Inflammatory macrophage treated with lipopolysaccharide for 4 hours (primary cell): ENCODE measurements around the gene E2F8.

Source experiments
- DNase-seq: peaks from one replicate; pipeline ENCODE4 v3.0.0-alpha.2; 2020

Gene E2F8

DNA sequence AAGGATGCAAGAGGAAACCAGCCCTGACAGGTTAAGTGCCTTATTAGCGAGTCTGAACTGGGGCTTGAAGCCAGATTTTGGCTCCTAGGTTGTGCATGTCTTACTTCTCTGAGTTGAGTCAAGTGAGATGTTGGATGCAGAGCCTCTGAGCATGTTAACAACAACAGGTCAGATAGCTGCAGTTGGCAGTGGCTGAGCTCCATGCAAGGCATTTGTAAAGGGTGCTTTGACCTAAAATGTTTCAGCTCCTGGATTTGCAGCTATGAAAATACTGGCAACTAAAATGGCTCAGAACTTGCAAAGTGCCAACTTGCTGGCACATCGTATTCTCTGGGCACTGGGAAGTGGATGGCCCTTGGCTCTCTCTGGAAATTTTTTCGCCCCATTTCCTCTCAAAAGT is 22.5 kb downstream of the E2F8 start:
- no peak for DNase-seq

DNA sequence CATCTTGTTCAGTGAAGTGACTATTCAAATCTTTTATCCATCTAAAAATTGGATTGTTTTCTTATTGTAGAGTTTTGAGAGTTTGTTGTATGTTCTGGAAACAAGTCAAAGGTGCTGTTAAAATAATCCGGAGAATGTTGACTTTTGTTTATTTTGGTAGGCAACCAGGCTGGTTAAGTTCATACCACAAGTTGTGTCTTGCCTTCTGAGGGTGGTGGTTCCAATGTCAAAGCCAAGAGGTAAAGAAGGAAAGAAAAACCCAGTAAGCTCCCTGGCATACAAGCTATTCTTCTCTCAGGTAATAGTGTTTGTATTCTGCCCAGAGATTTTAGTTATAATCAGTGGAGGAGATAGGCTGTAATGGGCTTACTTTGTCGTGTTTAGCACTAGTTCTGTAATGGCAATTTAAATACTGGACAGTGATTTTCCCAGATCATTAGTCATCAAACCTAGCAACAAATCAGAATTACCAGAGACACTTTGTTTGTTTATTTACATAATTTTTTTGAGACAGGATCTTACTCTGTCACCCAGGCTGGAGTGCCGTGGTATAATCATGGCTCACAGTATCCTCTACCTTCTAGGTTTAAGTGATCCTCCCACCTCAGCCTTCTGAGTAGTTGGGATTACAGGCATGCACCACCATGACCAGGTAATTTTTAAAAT is 23.9 kb downstream of the E2F8 start:
- DNase-seq = no peak

DNA sequence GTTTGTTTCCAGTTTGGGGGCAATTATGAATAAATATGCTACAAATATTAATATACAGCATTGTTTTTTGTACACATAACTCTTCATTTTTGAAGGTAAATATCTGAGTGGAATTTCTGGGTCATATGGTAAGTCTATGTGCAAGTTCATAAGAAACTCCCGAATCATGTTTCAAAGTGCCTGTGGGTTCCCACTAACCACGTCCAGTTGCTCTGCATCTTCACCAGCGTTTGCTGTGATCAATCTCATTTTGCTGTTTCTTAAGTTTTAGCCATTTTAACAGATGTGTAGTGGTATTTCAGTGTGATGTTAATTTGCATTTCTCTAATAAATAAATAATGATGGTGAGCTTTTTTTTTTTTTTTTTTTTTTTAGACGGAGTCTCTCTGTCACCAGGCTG is 24.7 kb downstream of the E2F8 start:
- DNase-seq = no peak

DNA sequence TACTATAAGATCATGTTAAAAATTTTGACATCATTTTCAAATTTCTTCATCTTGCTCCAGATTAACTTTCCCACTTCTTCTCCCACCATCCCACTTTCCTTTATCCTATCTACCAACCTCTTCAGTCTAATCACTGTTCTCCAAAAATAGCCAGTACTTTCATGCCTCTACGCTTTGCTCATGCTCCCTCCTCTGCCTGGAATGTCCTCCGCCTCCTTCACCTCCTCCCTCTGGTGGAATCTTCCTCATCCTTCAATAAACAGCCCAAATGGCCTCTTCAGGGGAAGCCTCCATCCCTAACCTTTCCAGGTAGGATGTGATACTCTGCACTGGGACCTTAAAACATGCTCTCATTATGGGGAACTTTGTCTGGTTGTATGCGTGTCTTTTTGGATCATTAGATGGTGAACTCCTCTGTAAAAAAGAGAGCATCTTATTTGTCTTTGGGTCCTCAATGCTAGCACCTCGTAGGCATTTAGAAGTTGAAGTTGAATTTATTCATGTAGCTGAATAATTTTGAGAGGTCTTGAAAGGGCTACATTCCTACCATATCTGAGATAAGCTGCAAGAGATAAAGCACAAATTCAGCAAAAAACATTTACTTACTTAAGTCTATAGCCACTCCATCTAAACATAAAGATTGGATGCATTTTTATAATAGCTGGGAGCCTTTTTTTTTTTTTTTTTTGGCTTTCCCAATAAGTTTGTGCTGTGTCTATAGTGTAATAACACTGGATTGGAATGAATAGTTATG is 31.0 kb downstream of the E2F8 start:
- no peak for DNase-seq

DNA sequence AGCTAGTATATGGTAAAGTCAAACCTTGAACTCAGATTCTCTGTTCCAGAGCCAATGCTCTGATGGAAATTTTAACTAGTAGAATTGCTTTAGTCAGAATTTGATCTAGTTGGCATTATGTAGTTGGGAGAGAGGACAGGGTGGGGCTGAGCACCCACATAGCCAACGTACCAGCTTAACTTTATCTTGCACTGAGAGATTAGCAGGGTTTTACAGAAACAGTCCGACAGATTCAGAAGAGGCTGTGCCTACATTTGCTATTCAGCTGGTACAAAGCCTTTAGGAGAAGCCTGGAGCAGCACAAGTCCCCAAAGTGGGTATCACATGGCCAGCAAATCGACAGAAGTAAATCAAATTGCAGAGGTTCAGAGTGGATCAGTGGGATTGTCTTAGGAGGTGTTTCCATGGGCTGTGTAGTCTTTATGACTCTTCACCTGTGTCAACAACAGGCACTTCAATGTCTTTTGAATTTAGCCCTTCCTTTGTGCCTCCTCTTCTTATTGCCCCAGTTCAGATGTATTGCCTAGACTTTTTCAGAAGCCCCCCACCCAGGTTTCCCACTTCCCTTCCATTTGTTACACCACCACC is 31.7 kb downstream of the E2F8 start:
- DNase-seq = no peak

DNA sequence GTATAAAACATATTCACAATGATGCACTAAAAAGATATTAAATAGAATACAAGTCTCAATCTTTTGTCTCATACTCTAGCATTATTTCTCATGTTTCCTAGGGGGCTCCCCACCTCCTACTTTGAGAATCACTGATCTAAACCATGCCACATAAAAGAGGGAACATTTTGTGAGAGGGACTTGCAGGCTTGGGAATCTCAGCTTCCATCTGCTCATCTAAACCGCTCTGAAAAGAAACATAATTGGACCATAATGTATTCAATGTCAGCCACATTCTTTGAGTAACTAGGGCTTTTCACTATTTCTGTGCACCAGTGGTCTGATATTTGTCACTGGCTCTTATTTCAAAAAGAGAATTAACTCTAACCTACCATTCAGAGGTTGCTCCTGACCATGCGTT is 32.6 kb downstream of the E2F8 start:
- DNase-seq = no peak

DNA sequence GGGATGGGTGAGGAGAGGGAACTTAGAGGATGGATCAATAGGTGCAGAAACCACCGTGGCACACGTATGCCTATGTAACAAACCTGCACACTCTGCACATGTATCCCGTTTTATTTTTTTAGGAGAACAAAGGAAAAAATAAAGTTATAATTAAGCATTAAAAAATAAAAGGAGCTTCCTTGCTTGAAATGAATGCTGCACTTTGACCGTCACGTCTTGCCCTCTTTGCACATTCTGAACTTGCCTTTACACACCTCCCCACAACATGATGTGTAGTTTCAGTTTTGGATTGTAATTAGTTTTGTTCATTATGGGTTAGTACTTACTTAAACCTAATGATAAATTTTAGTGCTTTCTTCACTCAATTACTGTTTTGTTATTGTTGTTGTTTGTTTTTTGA is 35.9 kb downstream of the E2F8 start:
- no peak for DNase-seq

DNA sequence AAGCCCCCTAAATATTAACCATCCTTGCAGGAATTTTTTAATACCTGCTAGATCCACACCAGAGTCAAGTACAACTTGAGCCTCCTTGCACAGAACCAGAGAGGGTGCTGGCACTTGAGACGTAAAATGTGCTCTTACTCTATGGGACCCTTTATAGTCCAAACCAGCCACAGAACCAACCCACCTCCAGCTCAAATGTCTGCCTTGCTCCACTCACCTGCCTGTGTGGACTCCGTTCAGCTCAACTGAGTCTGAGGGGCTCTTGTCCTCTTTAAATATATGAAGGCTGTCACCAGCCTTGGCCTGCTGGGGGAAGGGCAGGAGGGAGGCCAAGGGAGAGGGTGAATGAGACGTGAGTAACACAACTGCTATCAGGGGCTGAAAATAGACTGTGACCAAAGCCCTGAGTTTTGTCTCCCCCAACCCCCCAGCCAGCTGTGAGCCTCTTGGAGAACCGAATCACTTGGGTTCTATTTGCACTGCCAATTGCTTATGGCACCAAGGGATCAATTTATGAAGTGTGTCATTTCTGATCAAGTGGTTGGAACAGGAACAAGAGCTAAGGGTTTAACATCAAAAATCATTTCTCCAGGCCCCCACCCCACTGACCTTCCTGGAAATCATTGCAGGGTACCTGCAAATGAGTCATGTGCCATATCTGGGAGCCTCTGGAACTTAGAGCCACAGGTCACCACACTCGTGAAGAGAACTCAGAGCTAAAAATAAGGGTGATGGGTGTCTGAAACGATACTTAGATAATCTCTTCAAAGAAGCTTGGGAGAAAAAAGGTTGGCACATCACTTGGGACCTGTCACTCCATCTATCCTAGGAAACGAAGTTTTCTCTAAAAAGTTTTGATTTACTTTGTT is 38.8 kb downstream of the E2F8 start, which contains the start of gene CSRP3:
Gene CSRP3, minus strand, starts transcription at position 247 of the 869 bp plus-strand sequence. CDS start 9,535 bp downstream, outside the sequence.
- no peak for DNase-seq

DNA sequence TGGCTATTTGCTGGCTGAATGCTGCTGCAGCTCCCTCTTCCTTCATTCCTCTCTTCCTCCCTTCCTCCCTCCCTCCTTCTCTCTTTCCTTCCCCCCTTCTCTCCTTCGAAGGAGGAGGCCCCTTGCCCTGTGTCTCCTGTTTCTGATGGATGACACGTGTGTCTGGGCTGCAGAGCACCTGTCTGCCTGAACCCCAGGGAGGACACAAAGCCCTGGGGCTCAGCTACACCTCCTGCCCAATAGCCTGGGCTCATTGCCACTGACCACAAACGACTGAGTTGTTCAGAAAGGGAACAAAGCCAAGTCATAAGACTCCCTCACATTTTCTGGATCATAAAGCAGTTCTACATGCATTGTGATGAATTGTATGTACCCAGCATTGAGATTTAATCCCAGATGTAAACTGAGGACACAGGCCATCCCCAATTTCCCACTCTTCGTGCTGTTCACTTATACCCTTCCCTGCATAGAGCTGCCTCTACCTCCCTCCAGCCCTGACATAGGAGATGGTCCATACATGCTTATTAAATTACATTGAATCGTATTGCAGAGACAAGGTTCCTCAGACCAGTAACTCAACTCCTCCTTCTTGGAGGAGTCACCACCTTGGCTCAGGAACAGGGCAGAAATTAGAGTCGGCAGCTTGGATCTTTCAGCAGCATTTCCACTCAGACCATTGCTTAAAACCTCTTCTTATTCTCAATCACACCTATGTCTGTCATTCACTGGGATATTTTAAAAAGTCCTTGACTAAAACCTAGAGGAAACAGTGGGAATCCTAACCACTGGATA is 40.1 kb downstream of the E2F8 start:
- no peak for DNase-seq

DNA sequence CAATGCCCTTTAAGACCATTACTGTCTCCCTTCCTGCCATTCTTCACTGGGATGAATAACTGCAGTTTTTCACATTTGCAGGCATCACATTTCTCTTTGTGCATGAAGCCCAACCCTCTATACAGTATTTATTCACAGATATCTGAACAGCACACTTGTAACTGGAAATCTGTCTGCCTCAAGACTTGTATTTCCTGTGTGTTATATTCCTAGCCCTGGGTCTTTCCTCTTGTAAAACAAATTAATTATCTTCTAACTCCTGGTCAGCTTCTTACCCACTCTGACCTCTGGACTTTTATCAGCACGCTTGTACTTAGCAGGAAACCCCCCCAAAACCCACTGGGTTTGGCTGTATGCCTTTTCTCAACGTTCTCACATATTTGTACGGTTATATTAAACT is 41.0 kb downstream of the E2F8 start:
- no peak for DNase-seq

DNA sequence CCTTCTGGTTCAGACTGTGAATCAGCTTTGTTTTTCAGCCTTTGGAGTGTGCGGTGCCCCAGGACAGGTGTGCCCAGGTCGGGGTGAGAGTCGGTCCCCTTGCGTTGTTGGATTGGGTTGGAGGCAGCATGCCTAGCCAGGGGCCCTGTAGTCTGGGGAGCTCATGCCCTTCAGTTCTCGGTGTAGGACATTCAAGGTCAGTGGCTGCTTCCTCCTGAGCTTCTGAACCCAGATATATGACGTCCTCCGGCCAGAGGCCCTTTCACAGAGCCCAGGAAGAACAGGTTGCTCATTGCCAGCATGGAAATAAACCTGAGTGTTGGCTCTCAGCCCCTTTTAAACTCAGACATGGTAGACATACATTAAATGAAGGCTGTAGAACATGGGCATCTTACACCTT is 41.7 kb downstream of the E2F8 start:
- DNase-seq = no peak

DNA sequence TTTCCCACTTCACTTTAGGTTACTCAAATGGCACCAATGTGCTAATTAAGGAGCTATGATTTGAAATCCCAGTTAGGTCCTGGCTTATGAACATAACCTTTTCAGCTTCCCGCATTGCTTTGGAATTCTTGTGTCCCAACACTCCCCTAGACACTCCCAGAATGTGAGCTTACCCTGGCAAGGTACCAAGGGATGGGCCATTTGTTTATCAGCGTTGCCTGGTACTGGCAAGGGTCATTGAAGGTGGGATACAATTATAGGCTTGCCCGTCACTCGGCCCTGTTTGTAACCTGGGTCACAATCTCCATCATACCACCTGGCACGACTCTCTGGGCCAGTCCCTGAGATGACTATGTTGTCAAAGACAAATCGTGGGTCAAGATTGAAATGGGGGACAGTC is 44.3 kb downstream of the E2F8 start:
- DNase-seq = no peak

DNA sequence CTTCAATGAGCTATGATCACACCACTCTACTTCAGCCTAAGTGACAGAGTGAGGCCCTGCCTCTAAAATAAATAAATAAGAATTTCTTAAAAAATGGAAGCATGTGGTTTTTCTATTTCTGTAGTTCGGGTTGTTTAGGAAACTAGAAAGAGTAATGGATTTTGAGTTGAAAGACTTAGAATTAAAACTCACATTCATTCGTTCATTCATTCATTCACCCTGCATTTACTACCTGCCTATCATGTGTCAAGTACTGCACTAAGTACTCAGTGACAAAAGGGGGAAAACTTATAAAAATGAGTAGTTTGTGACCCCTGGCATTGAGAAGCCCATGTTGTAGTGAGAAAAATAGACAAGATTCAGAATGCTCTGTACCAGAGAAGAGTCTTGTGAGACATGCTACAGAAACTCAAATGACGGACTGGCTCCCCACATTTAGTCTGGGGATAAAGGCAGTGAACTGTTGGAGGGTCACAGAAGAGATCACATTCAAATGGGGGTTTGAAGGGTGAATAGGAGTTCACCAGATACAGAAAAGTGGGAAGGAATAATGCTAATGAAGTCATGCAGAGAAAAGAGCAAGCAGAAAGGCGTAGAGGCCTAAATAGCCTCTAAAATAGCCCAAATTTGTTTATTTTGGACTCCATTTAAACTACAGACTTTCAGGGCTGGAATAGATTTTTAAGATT is 46.0 kb downstream of the E2F8 start:
- DNase-seq = no peak

DNA sequence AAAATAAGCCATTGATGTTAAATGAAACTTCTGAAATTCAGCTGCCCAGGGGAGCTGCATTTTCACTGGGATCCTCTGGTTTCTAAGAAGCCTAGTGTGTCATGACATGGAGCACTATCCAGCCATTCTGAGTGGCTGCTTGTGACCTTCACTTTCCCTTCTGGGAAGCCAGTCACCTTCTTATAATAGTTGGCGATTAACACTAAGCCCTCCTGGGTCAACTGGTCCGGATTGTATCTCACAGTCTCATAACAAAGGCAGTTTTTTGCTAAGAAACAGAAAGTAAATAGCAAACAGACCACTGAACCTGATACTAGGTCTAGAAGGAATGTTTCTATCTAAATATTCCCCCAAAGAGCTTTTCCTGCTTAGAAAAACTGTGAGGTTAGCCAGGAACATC is 46.8 kb downstream of the E2F8 start:
- DNase-seq = no peak

DNA sequence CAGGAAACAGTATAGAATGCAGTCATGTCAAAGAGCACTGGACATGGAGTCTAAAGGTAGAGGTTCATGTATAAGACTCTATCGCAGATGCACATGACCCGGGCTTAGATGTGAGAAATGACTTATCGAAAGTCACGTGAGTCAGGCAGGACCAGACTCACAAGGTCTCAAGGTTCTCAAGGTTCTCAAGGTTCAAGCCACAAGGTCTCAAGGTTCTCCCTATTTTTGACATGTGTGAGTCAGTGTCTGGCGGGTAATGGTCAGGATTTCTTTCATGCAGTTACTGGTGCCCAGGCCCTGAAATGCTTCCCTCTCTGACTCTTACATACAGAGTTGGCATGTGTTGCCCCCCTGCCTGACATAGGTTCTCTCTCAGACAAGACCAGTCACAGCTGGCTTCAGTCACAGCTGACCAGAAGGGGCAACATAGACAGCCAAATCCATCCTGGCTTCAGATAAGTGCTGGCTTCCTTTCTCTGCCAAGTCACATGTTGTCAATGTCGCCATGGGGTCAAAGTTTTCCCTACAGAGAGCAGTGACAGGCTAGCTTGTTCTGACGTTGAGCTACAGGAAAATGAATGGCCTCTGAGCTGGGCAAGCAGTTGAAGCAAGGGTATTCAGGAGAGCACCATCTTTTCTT is 49.1 kb downstream of the E2F8 start:
- no peak for DNase-seq

DNA sequence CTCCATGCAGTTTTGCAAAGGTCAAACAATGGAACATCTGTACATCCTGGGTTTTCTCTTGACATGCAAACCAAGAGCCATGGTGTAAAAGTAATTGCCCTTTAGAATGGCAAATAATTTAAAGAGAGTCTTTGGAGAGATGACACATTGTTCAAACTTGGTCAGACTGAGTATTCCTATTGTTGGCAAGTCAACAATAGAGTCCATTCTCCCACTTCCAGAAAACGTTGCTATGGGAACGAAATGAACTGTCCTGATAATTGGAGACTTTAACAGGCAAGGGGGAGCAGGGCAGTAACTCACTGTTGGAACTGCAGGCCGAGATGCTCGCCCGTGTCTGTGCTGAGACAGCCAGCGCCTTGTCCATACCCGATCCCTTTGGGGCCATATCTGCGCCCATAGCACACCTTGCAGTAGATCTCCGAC is 52.9 kb downstream of the E2F8 start:
- DNase-seq = no peak

DNA sequence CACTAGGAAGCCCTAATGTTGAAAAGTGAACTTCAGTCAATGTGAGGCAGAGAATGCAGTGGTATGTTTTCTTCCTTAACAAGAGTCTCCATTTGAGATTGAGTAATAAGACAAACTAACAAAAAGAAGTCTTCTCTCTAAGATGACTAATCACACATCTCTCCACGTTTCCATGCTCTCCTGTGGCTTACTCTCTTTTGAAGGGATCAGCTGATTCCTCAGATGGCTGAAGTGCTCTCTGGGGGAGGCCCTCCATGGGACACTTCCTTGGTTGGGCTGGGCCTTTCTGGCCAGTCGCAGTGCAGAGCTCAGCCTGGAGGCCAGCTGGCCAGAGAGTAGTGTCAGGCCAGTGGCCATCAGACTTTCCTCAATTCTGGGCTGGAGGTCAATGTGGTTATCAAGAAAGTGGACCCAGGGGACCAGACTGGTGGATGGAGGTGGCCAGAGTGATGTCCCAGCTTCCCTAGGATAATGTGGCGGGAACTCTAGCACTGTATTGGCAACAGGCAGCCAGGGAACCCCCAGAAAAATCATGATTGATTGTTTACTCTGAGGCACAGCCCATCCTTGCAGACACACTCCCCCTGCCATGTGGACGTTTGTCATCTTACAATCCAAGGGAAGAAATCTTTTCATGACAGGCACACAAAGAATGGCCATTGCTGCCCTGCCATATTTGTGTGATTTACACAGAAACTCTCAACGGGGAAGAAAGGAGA is 53.5 kb downstream of the E2F8 start:
- DNase-seq = no peak

DNA sequence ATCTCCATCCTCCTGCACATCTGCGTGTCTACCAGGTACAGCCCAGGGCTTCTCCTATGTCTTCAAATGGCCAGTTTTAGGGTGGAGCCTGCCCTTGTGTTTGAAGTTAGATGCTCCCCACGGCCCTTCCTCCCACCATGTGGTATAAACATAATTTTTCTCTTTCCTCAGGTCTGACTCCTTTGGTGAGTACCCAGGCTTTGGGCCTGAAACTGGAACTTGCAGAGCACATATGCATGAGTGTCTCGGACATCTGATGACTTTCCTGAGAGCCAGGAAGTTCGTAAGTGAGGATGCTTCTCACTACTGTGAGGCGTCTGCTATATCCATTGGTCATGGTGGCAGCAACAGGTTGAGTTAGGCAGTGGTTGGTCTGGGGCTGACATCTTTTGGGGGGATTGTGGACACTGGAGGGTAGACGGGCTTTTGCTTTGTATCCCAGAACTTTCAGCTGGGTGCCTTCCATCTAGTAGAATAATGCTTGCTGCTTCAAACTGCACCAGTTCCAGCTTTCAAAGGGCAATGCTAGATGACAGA is 55.2 kb downstream of the E2F8 start:
- DNase-seq = no peak

DNA sequence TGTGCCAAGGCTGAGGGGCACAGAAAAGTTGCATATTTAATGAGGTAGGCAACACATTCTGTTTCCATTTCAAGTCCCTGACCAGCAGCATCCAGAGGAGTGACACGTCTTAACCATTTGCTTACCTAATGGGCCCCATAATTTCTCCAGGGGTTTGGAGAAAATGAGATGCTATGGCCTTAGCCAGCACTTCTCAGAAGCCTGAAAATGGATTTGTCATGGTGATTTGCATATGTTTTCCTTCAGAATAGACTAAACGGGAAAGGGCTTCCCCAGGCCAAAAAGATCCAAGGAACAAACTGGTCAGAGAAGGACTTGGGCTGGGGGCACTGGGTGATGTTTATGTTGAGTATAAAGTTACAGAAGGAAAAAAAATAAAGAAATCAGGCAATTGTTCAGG is 55.7 kb downstream of the E2F8 start:
- DNase-seq = no peak

DNA sequence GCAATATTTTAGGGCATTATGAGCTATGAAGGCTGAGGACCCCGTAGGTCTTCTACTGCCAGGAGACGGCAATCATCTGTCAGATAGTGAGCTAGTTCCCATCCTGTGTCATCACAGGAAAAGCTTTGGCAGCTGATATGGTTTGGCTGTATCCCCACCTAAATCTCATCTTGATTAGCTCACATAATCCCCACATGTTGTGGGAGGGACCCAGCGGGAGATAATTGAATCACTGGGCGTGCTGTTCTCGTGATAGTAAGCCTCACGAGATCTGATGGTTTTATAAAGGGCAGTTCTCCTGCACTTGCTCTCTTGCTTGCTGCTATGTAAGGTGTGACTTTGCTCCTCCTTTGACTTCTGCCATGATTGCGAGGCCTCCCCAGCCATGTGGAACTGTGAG is 57.1 kb downstream of the E2F8 start:
- DNase-seq = no peak
